HG03097 (cell line): Measurements from ENCODE around the gene ITGAV.

Source experiments
- ATAC-seq: cut with Tn5 transposase; IDR thresholded peaks from one replicate; pipeline ENCODE4 v1.9.1; 2021; ENCODE audit not compliant: unreplicated experiment, low FRiP score

Gene ITGAV

GRCh38 chr2:186713691-186714090, 123.8 kb downstream of the ITGAV start:
- ATAC-seq = no peak

GRCh38 chr2:186714611-186715010, 124.8 kb downstream of the ITGAV start:
- no peak for ATAC-seq

GRCh38 chr2:186716004-186716403, 126.1 kb downstream of the ITGAV start:
- ATAC-seq = no peak

DNA sequence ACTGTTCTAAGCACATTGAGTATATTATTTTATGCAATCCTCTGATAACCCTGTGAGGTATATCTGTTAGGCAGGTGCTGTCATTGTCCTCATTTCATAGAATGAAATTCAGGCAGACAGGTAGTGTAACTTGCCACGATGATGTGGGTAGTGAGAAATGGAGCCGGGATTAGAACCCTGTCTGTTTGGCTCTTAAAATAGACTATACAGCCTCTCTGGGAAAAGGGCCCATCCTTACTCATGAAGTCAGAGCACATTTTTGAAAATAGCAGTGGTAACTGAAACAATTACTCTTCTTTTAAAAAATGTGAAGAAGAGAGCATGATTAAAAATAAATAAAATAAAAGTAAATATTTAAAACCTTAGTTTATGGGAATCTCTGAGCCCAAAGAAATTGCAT, 127.0 kb downstream of the ITGAV start:
- ATAC-seq = no peak

DNA sequence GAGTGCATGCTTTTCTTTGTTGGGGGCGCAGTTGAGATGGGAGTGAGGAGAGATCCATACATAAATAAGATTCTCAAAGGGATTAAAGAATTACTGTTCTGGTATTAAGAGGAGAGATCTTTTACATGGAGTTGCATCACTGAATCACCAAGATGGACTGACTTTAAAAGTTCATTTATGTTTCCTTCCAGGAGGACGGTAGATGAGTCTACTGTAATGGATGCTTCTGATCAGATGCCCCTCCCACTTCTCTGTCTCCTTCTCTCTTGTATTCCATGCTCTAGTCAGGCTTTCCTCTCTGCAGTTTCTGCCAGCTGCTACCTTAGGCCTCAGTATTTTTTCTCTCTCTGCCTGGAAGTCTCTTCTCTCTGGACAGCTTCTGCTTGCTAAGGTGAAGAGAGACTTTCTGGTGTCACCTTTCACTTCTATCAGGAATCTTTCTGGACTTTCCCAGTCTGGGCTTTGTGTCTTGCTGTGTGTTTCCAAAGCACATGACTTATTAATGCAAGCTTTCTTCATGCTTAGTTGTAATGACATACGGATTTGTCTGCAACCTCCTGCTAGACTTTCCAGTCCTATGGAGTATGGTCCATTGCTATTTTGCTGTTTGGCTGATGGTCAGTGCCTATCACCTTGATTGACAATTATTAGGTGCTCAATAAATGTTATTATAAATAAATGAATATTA, 127.6 kb downstream of the ITGAV start:
- no peak for ATAC-seq

GRCh38 chr2:186718122-186718521, 128.3 kb downstream of the ITGAV start:
- ATAC-seq = no peak

- ATAC-seq = no peak
These were observed 129.0 kb downstream of the ITGAV start for GRCh38 chr2:186718903-186719302.

GRCh38 chr2:186721956-186722355, 132.1 kb downstream of the ITGAV start:
- no peak for ATAC-seq

GRCh38 chr2:186724736-186725135, 134.9 kb downstream of the ITGAV start:
- no peak for ATAC-seq

DNA sequence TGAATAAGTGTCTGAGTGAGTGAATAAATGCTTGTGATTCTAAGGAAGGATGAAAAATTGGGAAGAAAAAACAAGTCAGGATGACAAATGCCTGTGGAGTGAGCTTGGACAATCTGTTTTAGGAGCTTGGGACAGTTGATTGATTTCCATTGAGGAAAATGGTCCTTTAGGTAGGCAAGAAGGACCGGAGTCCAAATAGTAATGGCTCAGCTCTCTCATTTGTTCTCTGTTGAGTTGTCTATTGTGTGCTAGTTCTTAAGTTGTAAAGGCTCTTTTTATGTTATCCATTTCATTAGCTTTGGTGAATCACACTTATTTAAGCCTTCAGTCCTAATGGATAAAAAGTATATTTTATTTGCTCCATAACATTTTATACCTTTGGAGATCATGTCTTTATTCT, 135.9 kb downstream of the ITGAV start:
- no peak for ATAC-seq

DNA sequence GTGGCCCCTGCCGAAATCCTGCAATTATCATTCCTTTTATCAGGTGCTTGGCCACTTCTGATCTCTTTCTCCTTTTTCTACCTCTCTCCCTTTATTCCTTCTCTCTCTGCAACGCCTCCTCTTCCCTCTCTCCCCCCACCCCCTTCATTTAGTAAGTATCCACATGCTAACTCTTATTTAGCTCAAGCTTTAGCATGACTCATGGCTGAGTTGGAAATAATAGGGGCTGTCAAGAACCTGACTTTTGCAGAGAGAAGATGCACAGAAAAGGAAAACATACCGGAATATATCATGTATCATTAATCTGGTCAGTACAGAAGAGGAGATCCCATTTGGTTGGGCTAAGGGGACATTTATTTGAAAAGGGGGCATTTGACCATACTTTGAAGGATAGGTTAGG, 137.1 kb downstream of the ITGAV start:
- ATAC-seq = no peak

DNA sequence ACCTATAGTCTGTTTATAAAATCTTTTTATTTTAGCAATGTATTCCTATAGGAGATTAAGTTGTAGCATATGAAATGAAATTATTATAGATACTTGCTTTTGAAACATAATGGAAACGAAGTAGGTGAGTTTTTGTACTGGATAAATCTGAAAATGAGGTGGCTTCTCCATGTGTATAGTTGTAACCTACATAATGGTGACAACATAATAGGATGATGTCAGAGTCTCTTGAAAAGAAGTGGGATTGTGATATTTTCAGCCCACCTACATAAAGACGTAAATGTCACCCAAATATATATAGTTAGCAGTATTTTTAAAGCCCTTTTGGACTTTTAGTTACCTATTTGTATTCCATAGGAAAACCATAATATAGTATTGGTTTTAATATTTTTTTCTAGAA, 138.8 kb downstream of the ITGAV start:
- ATAC-seq = no peak
